ENCODE measurements around the gene RAB7A. TPM values are rescaled to one million over a fixed set of nuclear protein-coding genes. Genes with fewer than 3 reads are reported as not detected.

The RAB7A gene
- total and polyA plus RNA-seq, 4 experiments from 2014 or later = 141 to 269 (median 168) TPM

DNA sequence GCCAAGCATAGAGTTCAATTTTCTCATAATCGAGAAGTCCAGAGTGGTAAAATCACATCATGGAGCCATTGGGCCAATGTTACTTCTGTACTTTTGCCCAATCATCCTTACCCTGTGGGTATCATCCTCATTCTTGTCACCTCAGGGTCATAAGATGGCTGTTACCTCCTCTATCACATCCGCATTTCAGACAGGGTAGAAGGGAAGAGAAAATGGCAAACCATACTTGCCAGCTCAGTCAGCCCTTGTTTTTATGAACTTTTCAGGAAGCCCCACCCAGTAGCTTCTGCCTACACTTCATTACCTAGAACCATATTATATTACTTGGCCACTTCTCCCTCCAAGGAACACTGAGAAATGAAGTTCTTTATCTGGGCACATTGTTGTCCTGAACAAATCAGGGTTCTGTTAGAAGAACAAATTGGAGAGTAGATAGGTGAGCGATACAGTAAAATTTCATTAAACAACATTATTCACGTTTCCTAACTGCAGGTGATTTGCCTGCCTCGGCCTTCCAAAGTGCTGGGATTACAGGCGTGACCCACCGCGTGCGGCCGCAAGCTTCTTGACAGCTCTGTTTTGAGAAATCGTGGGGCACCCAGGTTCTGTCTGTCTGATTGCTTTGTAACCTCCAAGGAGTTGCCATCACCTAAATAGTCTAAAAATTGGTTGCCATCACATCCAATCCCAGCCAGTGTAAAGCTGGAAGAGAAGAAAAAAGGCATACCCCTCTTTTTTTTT, 40.8 kb upstream of the RAB7A start:
- Histone ChIP-seq H3K27ac (ENCODE audit: low read depth, low read length) (no peak overlapping the region), H3K4me1 (ENCODE audit: insufficient read depth, low read length) (peaks cover 22% of the 10 kb centered on the region), H3K9me3 (ENCODE audit: control insufficient read depth in 1 of 2, low read length in 2 of 2) (no peaks in the 10 kb centered on the region), H3K27me3 (ENCODE audit: insufficient read depth, low read length) (no peaks in the 10 kb centered on the region), H3K36me3 (ENCODE audit: insufficient read depth, low read length) (no peaks in the 10 kb centered on the region), H3K4me3 (ENCODE audit: low read length in 2 of 2) (no peak overlapping the region)
- peaks cover 0 to 4% of the 10 kb centered on the region in 2 donors for H3K36me3 Mint-ChIP-seq
- H3K27me3 Mint-ChIP-seq = no peaks in the 10 kb centered on the region
- ChIA-PET CTCF (ENCODE audit: partially characterized antibody) (interaction anchor here (0.6 to 1.6 kb wide), 5 partner anchors 64 to 162 kb away, joined by 3 to 6 read pairs (median 4); no protein-coding TSS in a partner anchor), POLR2A (ENCODE audit: partially characterized antibody) (interaction anchor here (0.6 to 1.3 kb wide), 2 partner anchors 37 to 119 kb away, joined by 3 read pairs; no protein-coding TSS in a partner anchor)
- H3K4me1 Mint-ChIP-seq = peaks cover 13 to 25% (median 17%) of the 10 kb centered on the region in 4 donors
- intact Hi-C loops (cut with micrococcal nuclease) = no loop called here
- peak overlapping the region in 3 of 7 donors; percentile 21 to 49 (median 29) for H3K27ac Mint-ChIP-seq
- peaks cover 0 to 2% (median 0%) of the 10 kb centered on the region in 8 donors for H3K9me3 Mint-ChIP-seq
- DNase-seq = no peak
- H3K4me3 Mint-ChIP-seq = peak overlapping the region in 2 of 8 donors; percentile 8 to 15

DNA sequence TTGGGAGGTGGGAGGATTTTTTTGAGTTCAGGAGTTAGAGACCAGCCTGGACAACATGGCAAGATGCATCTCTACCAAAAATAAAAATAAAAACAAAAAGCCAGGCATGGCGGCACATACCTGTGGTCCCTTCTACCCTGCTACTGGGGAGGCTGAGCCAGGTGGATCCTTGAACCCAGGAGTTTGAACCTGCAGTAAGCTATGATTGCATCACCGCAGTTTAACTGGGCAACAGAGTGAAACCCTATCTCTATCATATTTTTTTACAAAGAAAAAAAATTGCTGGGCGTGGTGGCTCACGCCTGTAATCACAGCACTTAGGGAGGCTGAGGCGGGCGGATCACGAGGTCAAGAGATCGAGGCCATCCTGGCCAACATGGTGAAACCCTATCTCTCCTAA, 39.5 kb upstream of the RAB7A start:
- Histone ChIP-seq H3K27ac (ENCODE audit: low read depth, low read length) (no peak overlapping the region), H3K4me1 (ENCODE audit: insufficient read depth, low read length) (peaks cover 14% of the 10 kb centered on the region), H3K27me3 (ENCODE audit: insufficient read depth, low read length) (no peaks in the 10 kb centered on the region), H3K36me3 (ENCODE audit: insufficient read depth, low read length) (no peaks in the 10 kb centered on the region), H3K4me3 (ENCODE audit: low read length in 2 of 2) (no peak overlapping the region), H3K9me3 (ENCODE audit: control insufficient read depth in 1 of 2, low read length in 2 of 2) (no peaks in the 10 kb centered on the region)
- no peaks in the 10 kb centered on the region for H3K36me3 Mint-ChIP-seq
- H3K27me3 Mint-ChIP-seq = no peaks in the 10 kb centered on the region
- no peak overlapping the region for H3K4me3 Mint-ChIP-seq
- H3K9me3 Mint-ChIP-seq = peaks cover 0 to 2% (median 0%) of the 10 kb centered on the region in 8 donors
- CTCF ChIA-PET (ENCODE audit: partially characterized antibody) = interaction anchor here (0.6 kb wide), 1 partner anchor 53 kb away, joined by 4 read pairs; no protein-coding TSS in a partner anchor
- POLR2A ChIA-PET (ENCODE audit: partially characterized antibody) = interaction anchor here (1.3 kb wide), 1 partner anchor 118 kb away, joined by 3 read pairs; no protein-coding TSS in a partner anchor
- peaks cover 8 to 15% (median 9%) of the 10 kb centered on the region in 4 donors for H3K4me1 Mint-ChIP-seq
- intact Hi-C loops (cut with micrococcal nuclease) = no loop called here
- no peak overlapping the region for H3K27ac Mint-ChIP-seq
- DNase-seq = no peak

DNA sequence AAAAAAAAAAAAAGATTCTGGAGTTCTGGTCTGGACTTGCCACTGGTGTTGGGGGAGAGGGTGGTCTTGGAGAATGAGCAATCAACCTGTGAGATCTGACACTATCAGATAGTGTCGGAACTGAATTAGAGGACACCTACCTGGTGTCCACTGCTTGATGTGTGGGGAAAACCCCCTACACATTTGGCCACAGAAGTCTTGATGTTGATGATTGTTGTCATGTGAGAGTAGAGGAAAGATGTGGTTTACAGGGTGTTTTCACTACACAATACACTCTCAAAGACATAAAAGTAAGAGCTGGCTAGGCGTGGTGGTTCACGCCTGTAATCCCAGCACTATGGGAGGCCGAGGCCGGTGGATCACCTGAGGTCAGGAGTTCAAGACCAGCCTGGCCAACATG, 36.9 kb upstream of the RAB7A start:
- Histone ChIP-seq H3K4me3 (ENCODE audit: low read length in 2 of 2) (no peak overlapping the region), H3K36me3 (ENCODE audit: insufficient read depth, low read length) (no peaks in the 10 kb centered on the region), H3K27me3 (ENCODE audit: insufficient read depth, low read length) (no peaks in the 10 kb centered on the region), H3K9me3 (ENCODE audit: control insufficient read depth in 1 of 2, low read length in 2 of 2) (no peaks in the 10 kb centered on the region), H3K4me1 (ENCODE audit: insufficient read depth, low read length) (peaks cover 8% of the 10 kb centered on the region), H3K27ac (ENCODE audit: low read depth, low read length) (no peak overlapping the region)
- Mint-ChIP-seq H3K27ac (peak overlapping the region in 1 of 7 donors; percentile 30), H3K36me3 (no peaks in the 10 kb centered on the region), H3K4me3 (no peak overlapping the region), H3K9me3 (peaks cover 0 to 2% (median 0%) of the 10 kb centered on the region in 8 donors), H3K4me1 (peaks cover 5 to 7% (median 7%) of the 10 kb centered on the region in 4 donors), H3K27me3 (no peaks in the 10 kb centered on the region)
- POLR2A ChIA-PET (ENCODE audit: partially characterized antibody) = interaction anchor here (0.5 to 1.6 kb wide), 4 partner anchors 7 to 38 kb away, joined by 3 to 8 read pairs (median 4); no protein-coding TSS in a partner anchor
- DNase-seq = no peak
- CTCF ChIA-PET (ENCODE audit: partially characterized antibody) = interaction anchor here (1.1 to 1.5 kb wide), 3 partner anchors 8 to 17 kb away, joined by 3 to 10 read pairs (median 3); no protein-coding TSS in a partner anchor
- intact Hi-C loops (cut with micrococcal nuclease) = no loop called here

DNA sequence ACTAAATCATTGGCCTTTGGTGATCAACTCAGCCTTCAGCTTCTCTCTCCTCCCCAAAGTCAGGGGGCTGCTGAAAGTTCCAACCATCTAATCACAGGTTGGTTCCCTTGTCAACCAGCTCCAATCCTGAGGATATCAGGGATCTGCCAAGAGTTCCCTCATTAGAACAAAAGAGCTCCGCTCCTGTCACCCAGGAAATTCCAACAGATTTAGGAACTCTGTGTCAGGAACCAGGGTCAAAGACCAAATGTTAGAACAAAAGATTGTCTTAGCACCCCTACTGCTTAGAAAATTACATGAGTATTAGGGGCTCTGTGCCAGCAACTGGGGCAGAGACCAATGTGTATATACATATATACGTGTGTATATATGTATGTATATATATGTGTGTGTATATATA, 32.3 kb upstream of the RAB7A start:
- H3K27me3 ChIP-seq (ENCODE audit: insufficient read depth, low read length) = no peaks in the 10 kb centered on the region
- Mint-ChIP-seq H3K4me1 (peaks cover 0 to 1% (median 0%) of the 10 kb centered on the region in 4 donors), H3K27ac (no peak overlapping the region), H3K27me3 (no peaks in the 10 kb centered on the region), H3K4me3 (no peak overlapping the region), H3K9me3 (peaks cover 0 to 2% (median 0%) of the 10 kb centered on the region in 8 donors), H3K36me3 (no peaks in the 10 kb centered on the region)
- DNase-seq = no peak
- H3K27ac ChIP-seq (ENCODE audit: low read depth, low read length) = no peak overlapping the region
- H3K4me1 ChIP-seq (ENCODE audit: insufficient read depth, low read length) = no peaks in the 10 kb centered on the region
- no peak overlapping the region for H3K4me3 ChIP-seq (ENCODE audit: low read length in 2 of 2)
- intact Hi-C loops (cut with micrococcal nuclease) = no loop called here
- no peaks in the 10 kb centered on the region for H3K9me3 ChIP-seq (ENCODE audit: control insufficient read depth in 1 of 2, low read length in 2 of 2)
- CTCF ChIA-PET (ENCODE audit: partially characterized antibody) = no interaction called here
- H3K36me3 ChIP-seq (ENCODE audit: insufficient read depth, low read length) = no peaks in the 10 kb centered on the region
- POLR2A ChIA-PET (ENCODE audit: partially characterized antibody) = no interaction called here

DNA sequence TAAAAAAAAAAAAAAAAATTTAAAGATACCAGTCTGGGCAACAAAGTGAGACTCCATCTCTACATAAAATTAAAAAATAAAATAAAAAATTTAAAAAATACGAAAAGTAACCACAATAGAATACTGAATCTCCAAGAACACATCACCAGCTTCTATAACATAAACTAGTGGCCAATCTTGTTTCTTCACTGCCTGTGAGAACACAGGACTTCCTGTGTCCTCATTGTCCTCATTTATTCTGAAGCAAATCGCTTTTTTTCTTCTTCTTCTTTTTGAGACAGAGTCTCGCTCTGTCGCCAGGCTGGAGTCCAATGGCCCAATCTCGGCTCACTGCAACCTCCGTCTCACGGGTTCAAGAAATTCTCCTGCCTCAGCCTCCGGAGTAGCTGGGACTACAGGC, 28.6 kb upstream of the RAB7A start:
- H3K27me3 ChIP-seq (ENCODE audit: insufficient read depth, low read length) = no peaks in the 10 kb centered on the region
- H3K27ac ChIP-seq (ENCODE audit: low read depth, low read length) = no peak overlapping the region
- Mint-ChIP-seq H3K27ac (no peak overlapping the region), H3K9me3 (no peaks in the 10 kb centered on the region), H3K36me3 (no peaks in the 10 kb centered on the region), H3K4me3 (peak overlapping the region in 5 of 8 donors; percentile 13 to 49 (median 46)), H3K27me3 (no peaks in the 10 kb centered on the region), H3K4me1 (peaks cover 0 to 1% (median 0%) of the 10 kb centered on the region in 4 donors)
- ChIA-PET CTCF (ENCODE audit: partially characterized antibody) (interaction anchor here (0.9 to 1.2 kb wide), 2 partner anchors 17 to 97 kb away, joined by 3 to 4 read pairs; no protein-coding TSS in a partner anchor), POLR2A (ENCODE audit: partially characterized antibody) (no interaction called here)
- no peaks in the 10 kb centered on the region for H3K36me3 ChIP-seq (ENCODE audit: insufficient read depth, low read length)
- no peak for DNase-seq
- intact Hi-C loops (cut with micrococcal nuclease) = no loop called here
- no peaks in the 10 kb centered on the region for H3K9me3 ChIP-seq (ENCODE audit: control insufficient read depth in 1 of 2, low read length in 2 of 2)
- H3K4me1 ChIP-seq (ENCODE audit: insufficient read depth, low read length) = no peaks in the 10 kb centered on the region
- H3K4me3 ChIP-seq (ENCODE audit: low read length in 2 of 2) = no peak overlapping the region

DNA sequence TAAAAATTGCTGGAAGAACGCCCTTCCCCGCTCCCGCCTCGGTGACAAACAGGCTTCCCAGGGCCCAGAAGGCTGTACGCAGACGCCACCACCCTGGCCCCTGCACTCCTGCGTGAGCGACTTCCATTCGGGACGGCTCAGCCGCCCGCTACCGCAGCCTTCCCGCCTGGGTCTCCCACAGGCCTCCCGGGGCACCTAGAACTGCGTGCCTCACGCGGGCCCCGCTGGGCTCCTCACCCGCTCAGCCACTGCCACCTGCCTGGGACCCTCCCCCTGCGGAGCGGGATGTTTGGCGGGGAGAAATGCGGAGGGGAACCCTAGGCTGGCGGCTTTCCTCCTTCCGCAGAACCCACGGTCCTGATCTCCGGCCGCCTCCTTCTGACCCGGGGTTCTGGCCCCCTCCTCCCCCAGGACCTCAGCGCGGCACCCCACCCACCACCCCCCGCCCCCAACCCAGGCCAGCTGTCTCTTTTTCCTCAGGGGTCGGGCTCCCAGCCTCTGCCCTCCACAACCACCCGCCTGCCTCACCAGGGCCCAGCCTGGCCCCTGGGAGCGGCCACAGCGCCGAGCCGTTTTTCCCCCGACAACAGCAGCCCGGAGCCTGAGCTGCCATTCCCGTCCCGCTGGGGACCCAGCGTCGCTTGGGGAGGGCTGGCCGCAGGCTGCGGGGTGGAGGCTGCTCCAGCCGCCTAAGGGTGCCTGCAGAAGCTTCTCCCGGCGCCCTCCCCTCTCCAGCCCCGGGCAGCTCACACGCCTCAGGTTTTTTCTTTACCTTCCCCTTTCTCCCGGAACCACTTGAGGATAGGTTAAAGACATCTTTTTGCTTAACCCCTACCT, 27.6 kb upstream of the RAB7A start:
- H3K9me3 ChIP-seq (ENCODE audit: control insufficient read depth in 1 of 2, low read length in 2 of 2) = no peaks in the 10 kb centered on the region
- Mint-ChIP-seq H3K27ac (peak overlapping the region in 3 of 7 donors; percentile 64 to 78 (median 64)), H3K27me3 (no peaks in the 10 kb centered on the region), H3K9me3 (no peaks in the 10 kb centered on the region), H3K4me1 (peaks cover 0 to 1% (median 0%) of the 10 kb centered on the region in 4 donors), H3K36me3 (no peaks in the 10 kb centered on the region), H3K4me3 (peak overlapping the region; percentile 61 to 82 (median 79))
- ChIA-PET POLR2A (ENCODE audit: partially characterized antibody) (interaction anchor here (1.1 kb wide), 1 partner anchor 18 kb away, joined by 3 read pairs; no protein-coding TSS in a partner anchor), CTCF (ENCODE audit: partially characterized antibody) (interaction anchor here (1.2 to 1.4 kb wide), 3 partner anchors 9 to 147 kb away, joined by 3 to 4 read pairs (median 3); no protein-coding TSS in a partner anchor)
- intact Hi-C loops (cut with micrococcal nuclease) = loop anchor here (2.0 kb wide), 1 partner anchor 18 kb away; no protein-coding TSS in a partner anchor
- no peaks in the 10 kb centered on the region for H3K4me1 ChIP-seq (ENCODE audit: insufficient read depth, low read length)
- no peaks in the 10 kb centered on the region for H3K27me3 ChIP-seq (ENCODE audit: insufficient read depth, low read length)
- H3K36me3 ChIP-seq (ENCODE audit: insufficient read depth, low read length) = no peaks in the 10 kb centered on the region
- DNase-seq = peak in 2 of 5 donors; percentile 14 to 21
- H3K4me3 ChIP-seq (ENCODE audit: low read length in 2 of 2) = peak overlapping the region in 1 of 2 donors; percentile 35
- no peak overlapping the region for H3K27ac ChIP-seq (ENCODE audit: low read depth, low read length)

Measured in CD4-positive, alpha-beta memory T cell (primary cell).